ENCODE results near the gene EEIG1.

EEIG1 gene

DNA sequence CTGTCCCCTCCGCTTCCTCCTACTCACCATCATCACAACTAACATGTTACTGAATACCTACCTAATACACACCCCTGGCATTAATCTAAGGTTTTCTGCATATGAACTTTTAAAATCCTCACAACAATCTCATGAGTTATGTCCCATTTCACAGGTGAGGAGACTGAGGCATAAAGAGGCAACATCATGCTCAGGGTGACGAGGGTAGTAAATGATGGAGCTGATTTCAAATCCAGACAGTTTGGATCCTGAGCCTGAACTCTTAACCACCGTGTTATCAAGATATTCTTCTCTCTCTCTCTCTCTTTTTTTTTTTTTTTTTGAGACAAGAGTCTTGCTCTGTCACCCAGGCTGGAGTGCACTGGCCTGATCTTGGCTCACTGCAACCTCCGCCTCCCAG is 12.9 kb upstream of the EEIG1 start:
- Mint-ChIP-seq H3K4me3 (no peak overlapping the region), H3K27me3 (ENCODE audit: low read depth, poor library complexity) (peaks cover 20% of the 10 kb centered on the region), H3K4me1 (peaks cover 7% of the 10 kb centered on the region), H3K36me3 (ENCODE audit: low read depth) (no peaks in the 10 kb centered on the region), H3K9me3 (peaks cover 9% of the 10 kb centered on the region), H3K27ac (no peak overlapping the region)
- TF ChIP-seq CTCF (IDR thresholded peaks at IDR 0.05): no peak
- DNase-seq: no peak

DNA sequence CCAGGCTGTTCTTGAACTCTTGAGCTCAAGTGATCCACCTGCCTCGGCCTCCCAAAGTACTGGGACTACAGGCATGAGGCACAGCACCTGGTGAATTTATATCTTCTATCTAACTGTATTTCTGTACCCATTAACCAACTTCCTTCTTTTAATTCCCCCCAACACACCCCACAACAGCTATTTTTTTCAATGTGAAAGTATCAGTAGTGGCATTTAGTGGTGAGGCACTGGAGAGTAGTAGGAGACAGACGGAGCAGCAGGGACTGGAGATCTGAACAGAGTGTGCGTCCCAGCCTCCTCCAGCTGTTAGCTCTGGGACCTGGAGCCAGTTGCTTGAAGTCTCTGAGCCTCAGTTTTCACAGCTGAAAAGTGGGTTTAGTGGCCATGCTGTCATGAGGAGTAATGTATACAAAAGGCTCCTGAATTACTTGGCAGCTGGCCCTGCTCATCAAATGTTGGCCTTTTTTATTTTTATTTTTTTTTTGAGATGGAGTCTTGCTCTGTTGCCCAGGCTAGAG is 11.0 kb upstream of the EEIG1 start:
- no peaks in the 10 kb centered on the region for H3K36me3 Mint-ChIP-seq (ENCODE audit: low read depth)
- H3K4me1 Mint-ChIP-seq: peaks cover 7% of the 10 kb centered on the region
- H3K27ac Mint-ChIP-seq: no peak overlapping the region
- DNase-seq: no peak
- H3K4me3 Mint-ChIP-seq: no peak overlapping the region
- H3K9me3 Mint-ChIP-seq: peaks cover 4% of the 10 kb centered on the region
- peaks cover 20% of the 10 kb centered on the region for H3K27me3 Mint-ChIP-seq (ENCODE audit: low read depth, poor library complexity)
- no peak for TF ChIP-seq CTCF (IDR thresholded peaks at IDR 0.05)

GRCh38 chr9:127991017-127991756 is 10.4 kb upstream of the EEIG1 start:
- DNase-seq: no peak
- H3K4me3 Mint-ChIP-seq: no peak overlapping the region
- H3K36me3 Mint-ChIP-seq (ENCODE audit: low read depth): no peaks in the 10 kb centered on the region
- peaks cover 19% of the 10 kb centered on the region for H3K27me3 Mint-ChIP-seq (ENCODE audit: low read depth, poor library complexity)
- TF ChIP-seq CTCF (IDR thresholded peaks at IDR 0.05): no peak
- no peak overlapping the region for H3K27ac Mint-ChIP-seq
- peaks cover 7% of the 10 kb centered on the region for H3K4me1 Mint-ChIP-seq
- H3K9me3 Mint-ChIP-seq: peaks cover 1% of the 10 kb centered on the region

GRCh38 chr9:127990554-127990953 is 9.8 kb upstream of the EEIG1 start:
- Mint-ChIP-seq H3K27me3 (ENCODE audit: low read depth, poor library complexity) (peaks cover 19% of the 10 kb centered on the region), H3K4me3 (no peak overlapping the region), H3K27ac (no peak overlapping the region), H3K36me3 (ENCODE audit: low read depth) (no peaks in the 10 kb centered on the region), H3K4me1 (peaks cover 7% of the 10 kb centered on the region), H3K9me3 (no peaks in the 10 kb centered on the region)
- no peak for TF ChIP-seq CTCF (IDR thresholded peaks at IDR 0.05)
- DNase-seq: no peak

- TF ChIP-seq CTCF (IDR thresholded peaks at IDR 0.05): no peak
- no peaks in the 10 kb centered on the region for H3K36me3 Mint-ChIP-seq (ENCODE audit: low read depth)
Observed at GRCh38 chr9:127989094-127989493, 8.3 kb upstream of the EEIG1 start.

DNA sequence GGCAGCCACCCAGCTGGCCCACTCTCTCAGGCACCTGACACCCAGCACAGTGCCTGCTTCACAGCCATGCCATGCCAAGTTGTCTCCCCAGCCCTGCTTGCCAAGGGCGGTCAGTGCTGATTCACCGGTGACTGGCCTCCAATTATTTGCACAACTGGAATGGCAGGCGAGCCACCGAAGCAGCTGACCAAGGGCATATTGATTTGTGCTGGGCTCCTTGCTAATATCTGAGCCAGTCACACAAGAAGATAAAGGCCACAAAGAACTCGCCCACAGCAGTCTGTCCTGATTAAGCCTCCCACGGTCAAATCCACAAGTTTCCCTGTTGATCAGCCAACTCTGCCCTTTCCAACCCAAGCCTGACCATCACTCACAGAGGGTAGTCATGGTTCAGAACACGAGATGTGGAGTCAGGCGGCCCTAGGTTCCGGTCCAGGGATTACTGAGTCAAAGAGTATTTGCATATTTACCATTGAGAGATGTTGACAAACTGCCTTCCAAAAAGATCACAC is 6.4 kb upstream of the EEIG1 start:
- H3K4me1 Mint-ChIP-seq: peaks cover 27% of the 10 kb centered on the region
- no peaks in the 10 kb centered on the region for H3K9me3 Mint-ChIP-seq
- no peaks in the 10 kb centered on the region for H3K36me3 Mint-ChIP-seq (ENCODE audit: low read depth)
- TF ChIP-seq CTCF (IDR thresholded peaks at IDR 0.05): no peak
- H3K27me3 Mint-ChIP-seq (ENCODE audit: low read depth, poor library complexity): peaks cover 19% of the 10 kb centered on the region
- H3K27ac Mint-ChIP-seq: no peak overlapping the region
- no peak for DNase-seq
- H3K4me3 Mint-ChIP-seq: no peak overlapping the region

More at GRCh38 chr9:127989094-127989493, 8.3 kb upstream of the EEIG1 start:
- Mint-ChIP-seq H3K4me3 (no peak overlapping the region), H3K27me3 (ENCODE audit: low read depth, poor library complexity) (peaks cover 22% of the 10 kb centered on the region), H3K4me1 (peaks cover 7% of the 10 kb centered on the region), H3K27ac (no peak overlapping the region), H3K9me3 (no peaks in the 10 kb centered on the region)
- DNase-seq: no peak
